Stimulated activated CD4-positive, alpha-beta T cell treated with anti-CD3 and anti-CD28 coated beads, Interleukin-2, amount 100 ng/mL, for 48 hours (primary cell): ENCODE measurements around the gene KAT8.

Experiments
- DNase-seq, 2 donors: peaks; one replicate each; pipeline ENCODE4 v3.0.0-alpha.2; 2020

The KAT8 gene

GRCh38 chr16:31108794-31109558, 8.5 kb upstream of the KAT8 start:
- no peak for DNase-seq

GRCh38 chr16:31109622-31110021, 7.8 kb upstream of the KAT8 start:
- no peak for DNase-seq

- no peak for DNase-seq
Observed at GRCh38 chr16:31110106-31111034, 7.1 kb upstream of the KAT8 start.

GRCh38 chr16:31111881-31112466, 5.5 kb upstream of the KAT8 start:
- DNase-seq = no peak

- DNase-seq = no peak
Observed at GRCh38 chr16:31112711-31113110, 4.8 kb upstream of the KAT8 start.

GRCh38 chr16:31113121-31114120, 4.0 kb upstream of the KAT8 start:
- no peak for DNase-seq

- no peak for DNase-seq
Observed at GRCh38 chr16:31114468-31114867, 3.0 kb upstream of the KAT8 start.

- no peak for DNase-seq
Observed at GRCh38 chr16:31118223-31119155, 1.0 kb downstream of the KAT8 start.

- no peak for DNase-seq
Observed at GRCh38 chr16:31120129-31120528, 2.7 kb downstream of the KAT8 start.

- no peak for DNase-seq
Observed at GRCh38 chr16:31125844-31126243, 8.4 kb downstream of the KAT8 start.

- DNase-seq = no peak
Observed at GRCh38 chr16:31127182-31127581, 9.7 kb downstream of the KAT8 start.

- DNase-seq = no peak
Observed at GRCh38 chr16:31128711-31129567, 11.5 kb downstream of the KAT8 start.

GRCh38 chr16:31129568-31130335, 12.3 kb downstream of the KAT8 start:
- no peak for DNase-seq

- no peak for DNase-seq
Observed at GRCh38 chr16:31130336-31130891, 12.9 kb downstream of the KAT8 start.

- DNase-seq = no peak
Observed at GRCh38 chr16:31130899-31131298, 13.4 kb downstream of the KAT8 start.

- no peak for DNase-seq
Observed at GRCh38 chr16:31131416-31131815, 14.0 kb downstream of the KAT8 start.

- DNase-seq = no peak
Observed at GRCh38 chr16:31131841-31132271, 14.4 kb downstream of the KAT8 start.

- DNase-seq = no peak
Observed at GRCh38 chr16:31132303-31132979, 15.0 kb downstream of the KAT8 start.
